ACC112 (cell line): ENCODE results near the gene OR2T4.

Experiments used
- H2AFZ ChIP-seq: fragments of 200-600 bp; sonication (generic); one replicate; pipeline ENCODE4 v1.6.0; 2017; ENCODE audit warnings: antibody characterized with exemption, low read length; ENCODE audit not compliant: unreplicated experiment
- H3K27ac ChIP-seq: fragments of 200-600 bp; sonication (generic); 2 replicates; pipeline ENCODE4 v1.5.1; 2014; ENCODE audit warnings: low read depth, mild to moderate bottlenecking, antibody characterized with exemption, low read length, moderate library complexity
- H3K27me3 ChIP-seq: fragments of 200-600 bp; sonication (generic); 2 replicates; pipeline ENCODE4 v1.6.1; 2014; ENCODE audit warnings: mild to moderate bottlenecking, antibody characterized with exemption, low read length, moderate library complexity, mixed read lengths; ENCODE audit not compliant: insufficient read depth
- H3K36me3 ChIP-seq: fragments of 200-600 bp; sonication (generic); 2 replicates; pipeline ENCODE4 v1.6.1; 2016; ENCODE audit warnings: mild to moderate bottlenecking, antibody characterized with exemption, low read length, moderate library complexity, mixed read lengths; ENCODE audit not compliant: insufficient read depth
- H3K4me1 ChIP-seq: fragments of 200-600 bp; sonication (generic); one replicate; pipeline ENCODE4 v1.6.1; 2016; ENCODE audit warnings: low read length, mixed read lengths; ENCODE audit not compliant: insufficient read depth, unreplicated experiment, control insufficient read depth
- H3K4me3 ChIP-seq: fragments of 200-600 bp; sonication (generic); 2 replicates; pipeline ENCODE4 v1.5.1; 2014; ENCODE audit warnings: mild to moderate bottlenecking, low read depth, low read length
- H3K79me2 ChIP-seq: fragments of 200-600 bp; sonication (generic); one replicate; pipeline ENCODE4 v1.6.0; 2016; ENCODE audit warnings: low read length; ENCODE audit not compliant: control insufficient read depth, unreplicated experiment, insufficient read depth

OR2T4 gene

GRCh38 chr1:248361121-248361715 lies at the start of gene OR2T4:
TSS of gene OR2T4 (plus strand) at chr1:248361665. CDS start at chr1:248361665, 0 bp downstream.
- Histone ChIP-seq H3K4me1 (no peaks in the 10 kb centered on the region), H3K79me2 (no peaks in the 10 kb centered on the region), H2AFZ (no peak within 1 kb of the TSS), H3K27ac (no peak within 1 kb of the TSS), H3K27me3 (no peaks in the 10 kb centered on the region), H3K4me3 (no peak within 1 kb of the TSS), H3K36me3 (no peaks in the 10 kb centered on the region)

GRCh38 chr1:248316796-248317195 lies 44.7 kb upstream of the OR2T4 start:
- no peak overlapping the region for H2AFZ ChIP-seq
- no peaks in the 10 kb centered on the region for H3K36me3 ChIP-seq
- H3K4me3 ChIP-seq: no peak overlapping the region
- no peak overlapping the region for H3K27ac ChIP-seq
- H3K4me1 ChIP-seq: no peaks in the 10 kb centered on the region
- no peaks in the 10 kb centered on the region for H3K27me3 ChIP-seq
- no peaks in the 10 kb centered on the region for H3K79me2 ChIP-seq

DNA sequence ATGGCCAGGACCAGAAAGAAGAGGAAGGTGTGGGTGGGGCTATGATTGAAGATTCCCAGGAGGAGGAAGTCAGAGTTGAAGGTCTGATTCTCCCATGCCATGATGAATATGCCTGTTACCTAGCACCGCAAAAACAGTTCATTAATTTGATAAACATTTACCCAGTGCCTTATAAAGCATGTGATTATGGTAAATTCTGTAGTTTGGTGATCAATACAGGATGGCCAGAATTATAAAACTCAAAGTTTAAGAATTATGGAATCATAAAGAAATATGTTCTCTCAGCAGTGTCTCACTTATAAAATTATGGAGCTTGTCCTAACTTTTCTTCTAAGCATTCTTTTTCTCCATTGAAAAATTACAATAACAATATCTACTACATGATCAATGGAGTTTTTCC lies 37.0 kb upstream of the OR2T4 start, which contains the start of gene OR2M7:
TSS of gene OR2M7 (minus strand) at position 101 of the 400 bp plus-strand sequence. CDS start at position 101, 0 bp downstream.
- no peak within 1 kb of the TSS for H2AFZ ChIP-seq
- H3K27ac ChIP-seq: no peak within 1 kb of the TSS
- no peaks in the 10 kb centered on the region for H3K27me3 ChIP-seq
- H3K36me3 ChIP-seq: no peaks in the 10 kb centered on the region
- no peaks in the 10 kb centered on the region for H3K79me2 ChIP-seq
- no peak within 1 kb of the TSS for H3K4me3 ChIP-seq
- no peaks in the 10 kb centered on the region for H3K4me1 ChIP-seq

- H3K27me3 ChIP-seq: no peaks in the 10 kb centered on the region
These were observed 18.0 kb upstream of the OR2T4 start for GRCh38 chr1:248343451-248343850.

DNA sequence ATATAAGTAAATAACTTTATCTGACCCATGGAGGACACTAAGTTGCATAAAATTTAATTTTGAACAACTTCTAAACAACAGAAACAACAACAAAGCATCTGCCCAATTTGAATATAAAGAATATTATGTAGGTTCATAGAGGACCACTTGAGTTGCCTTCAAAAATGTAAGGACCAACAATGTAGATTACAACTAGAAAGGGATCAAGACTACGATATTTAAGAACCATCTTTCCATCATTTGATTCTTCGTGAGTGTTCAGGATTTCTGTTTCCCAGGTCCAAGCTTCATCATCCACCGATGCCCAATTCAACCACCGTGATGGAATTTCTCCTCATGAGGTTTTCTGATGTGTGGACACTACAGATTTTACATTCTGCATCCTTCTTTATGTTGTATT lies 13.0 kb upstream of the OR2T4 start, which contains the start of gene OR14C36:
TSS of gene OR14C36 (plus strand) at position 301 of the 400 bp plus-strand sequence. CDS start at position 301, 0 bp downstream.
- Histone ChIP-seq H3K4me1 (no peaks in the 10 kb centered on the region), H3K4me3 (no peak within 1 kb of the TSS), H2AFZ (no peak within 1 kb of the TSS), H3K27ac (no peak within 1 kb of the TSS), H3K79me2 (no peaks in the 10 kb centered on the region), H3K27me3 (no peaks in the 10 kb centered on the region), H3K36me3 (no peaks in the 10 kb centered on the region)

More at GRCh38 chr1:248343451-248343850, 18.0 kb upstream of the OR2T4 start:
- no peaks in the 10 kb centered on the region for H3K4me1 ChIP-seq
- no peaks in the 10 kb centered on the region for H3K36me3 ChIP-seq
- no peak overlapping the region for H3K4me3 ChIP-seq
- no peak overlapping the region for H2AFZ ChIP-seq
- no peaks in the 10 kb centered on the region for H3K79me2 ChIP-seq
- H3K27ac ChIP-seq: no peak overlapping the region

GRCh38 chr1:248359415-248359814 lies 2.0 kb upstream of the OR2T4 start:
- Histone ChIP-seq H3K27ac (no peak overlapping the region), H3K79me2 (no peaks in the 10 kb centered on the region), H3K4me3 (no peak overlapping the region), H3K36me3 (no peaks in the 10 kb centered on the region), H3K4me1 (no peaks in the 10 kb centered on the region), H3K27me3 (no peaks in the 10 kb centered on the region), H2AFZ (no peak overlapping the region)

- no peaks in the 10 kb centered on the region for H3K79me2 ChIP-seq
- H3K36me3 ChIP-seq: no peaks in the 10 kb centered on the region
- no peaks in the 10 kb centered on the region for H3K27me3 ChIP-seq
- no peak overlapping the region for H3K4me3 ChIP-seq
- H2AFZ ChIP-seq: no peak overlapping the region
- H3K4me1 ChIP-seq: no peaks in the 10 kb centered on the region
- no peak overlapping the region for H3K27ac ChIP-seq
These were observed 5.1 kb downstream of the OR2T4 start for GRCh38 chr1:248366609-248367008.

DNA sequence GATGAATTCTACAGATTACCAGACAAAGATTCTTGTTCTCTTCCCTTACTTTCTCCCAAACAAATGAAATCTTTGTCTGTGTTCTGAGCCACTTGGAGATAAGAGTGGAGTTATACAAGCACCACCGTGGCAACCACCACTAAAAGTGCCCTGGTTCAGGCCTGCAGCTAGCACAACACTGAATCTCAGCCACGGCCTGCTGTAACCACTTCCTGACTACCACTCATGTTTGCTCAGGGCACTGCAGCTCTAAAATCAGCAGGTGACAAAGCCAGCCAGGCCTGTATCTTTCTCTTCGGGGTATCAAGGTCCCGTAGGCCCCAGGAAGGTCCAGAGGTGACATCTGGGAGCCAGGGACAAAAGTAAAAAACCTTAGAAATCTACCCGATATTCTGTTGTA lies 10.9 kb downstream of the OR2T4 start:
- Histone ChIP-seq H3K79me2 (no peaks in the 10 kb centered on the region), H2AFZ (no peak overlapping the region)

DNA sequence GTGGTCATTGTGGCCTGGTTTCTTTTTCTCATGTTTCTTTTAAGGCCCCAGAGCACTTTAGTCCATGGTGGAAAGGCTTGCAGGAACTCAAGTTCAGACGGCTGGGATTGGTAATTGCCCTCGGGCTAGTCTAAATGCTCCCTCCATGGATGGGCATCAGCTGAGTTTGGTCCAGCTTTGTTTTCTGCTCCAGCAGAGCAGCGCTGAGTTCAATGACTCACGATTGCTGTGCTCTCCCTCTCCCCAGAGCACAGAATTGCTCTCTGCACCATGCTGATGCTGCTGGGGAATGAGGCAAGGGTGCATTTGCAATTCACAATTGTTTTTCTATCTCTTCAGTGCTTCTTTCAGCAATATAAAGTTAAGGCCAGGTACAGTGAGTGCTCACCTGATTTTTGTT lies 12.3 kb downstream of the OR2T4 start:
- Histone ChIP-seq H3K27me3 (no peaks in the 10 kb centered on the region), H2AFZ (no peak overlapping the region), H3K4me1 (no peaks in the 10 kb centered on the region), H3K36me3 (no peaks in the 10 kb centered on the region), H3K27ac (no peak overlapping the region), H3K79me2 (no peaks in the 10 kb centered on the region), H3K4me3 (no peak overlapping the region)

More for the DNA sequence above, 10.9 kb downstream of the OR2T4 start:
- no peaks in the 10 kb centered on the region for H3K27me3 ChIP-seq
- H3K36me3 ChIP-seq: no peaks in the 10 kb centered on the region
- H3K27ac ChIP-seq: no peak overlapping the region
- no peak overlapping the region for H3K4me3 ChIP-seq
- H3K4me1 ChIP-seq: no peaks in the 10 kb centered on the region

GRCh38 chr1:248375446-248375845 lies 14.0 kb downstream of the OR2T4 start, which contains the start of gene OR2T6:
TSS of gene OR2T6 (plus strand) at chr1:248375746. CDS start at chr1:248387609, 11,863 bp downstream.
- Histone ChIP-seq H3K27me3 (no peaks in the 10 kb centered on the region), H3K27ac (no peak within 1 kb of the TSS), H3K36me3 (no peaks in the 10 kb centered on the region), H2AFZ (no peak within 1 kb of the TSS), H3K79me2 (no peaks in the 10 kb centered on the region), H3K4me3 (no peak within 1 kb of the TSS), H3K4me1 (no peaks in the 10 kb centered on the region)

GRCh38 chr1:248376916-248377315 lies 15.5 kb downstream of the OR2T4 start:
- Histone ChIP-seq H2AFZ (no peak overlapping the region), H3K4me1 (no peaks in the 10 kb centered on the region), H3K27ac (no peak overlapping the region), H3K36me3 (no peaks in the 10 kb centered on the region), H3K4me3 (no peak overlapping the region), H3K27me3 (no peaks in the 10 kb centered on the region), H3K79me2 (no peaks in the 10 kb centered on the region)
